Measurements from ENCODE around the gene DGCR2. TPM values are rescaled to one million over a fixed set of nuclear protein-coding genes. Genes with fewer than 3 reads are reported as not detected.

The DGCR2 gene
- total and polyA plus RNA-seq, 2 of the 8 experiments (the other 6 are each of a cell fraction or from before 2014, with no cell fraction given), result 42.3 to 62.2 TPM

DNA sequence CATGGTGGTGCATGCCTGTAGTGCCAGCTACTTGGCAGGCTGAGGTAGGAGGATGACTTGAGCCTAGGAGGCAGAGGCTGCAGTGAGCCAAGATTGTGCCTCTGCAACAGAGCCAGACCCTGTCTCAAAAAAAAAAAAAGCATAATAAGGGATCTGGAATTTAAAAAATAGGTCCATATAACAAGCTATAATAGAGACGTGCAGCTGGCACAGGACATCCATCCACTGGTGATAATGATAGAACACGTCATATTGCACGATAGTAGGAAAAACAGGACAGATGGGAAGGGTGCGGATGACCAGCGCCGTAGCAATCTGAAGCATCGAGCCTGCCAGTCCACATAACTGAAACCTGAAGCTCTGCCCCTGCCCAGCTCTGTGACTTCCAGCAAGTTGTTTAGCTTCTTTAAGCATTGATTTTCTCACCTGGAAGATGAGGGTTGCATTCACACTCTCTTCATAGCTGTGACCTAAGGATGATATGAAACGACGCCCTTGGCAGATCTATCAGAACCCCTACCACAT, 125.8 kb downstream of the DGCR2 start (continued):
- TF ChIP-seq BRCA1 (IDR thresholded peaks at IDR 0.05; ENCODE audit: low read depth, low read length) (no peak), KDM1A (IDR thresholded peaks at IDR 0.05; ENCODE audit: borderline replicate concordance, low read length) (no peak), NRF1 (IDR thresholded peaks at IDR 0.05; ENCODE audit: low read depth, low read length) (no peak), GTF2F1 (IDR thresholded peaks at IDR 0.05; ENCODE audit: borderline replicate concordance, low read depth, low read length) (no peak), ZNF274 (IDR thresholded peaks at IDR 0.05; ENCODE audit: borderline replicate concordance, extremely low read depth, low read length) (no peak), GABPA (IDR thresholded peaks at IDR 0.05; ENCODE audit: borderline replicate concordance, insufficient read depth, low read length) (no peak)
- TF ChIP-seq, protein P1, sequence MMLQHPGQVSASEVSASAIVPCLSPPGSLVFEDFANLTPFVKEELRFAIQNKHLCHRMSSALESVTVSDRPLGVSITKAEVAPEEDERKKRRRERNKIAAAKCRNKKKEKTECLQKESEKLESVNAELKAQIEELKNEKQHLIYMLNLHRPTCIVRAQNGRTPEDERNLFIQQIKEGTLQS (IDR thresholded peaks at IDR 0.05; ENCODE audit: insufficient read depth, low read depth, low read length), result no peak

Data from H1 (cell line).